NCI-H1048 (cell line): ENCODE results near the gene RNF151.
"Not testable (repeated sequence)": the region's sequence is repeated elsewhere in the genome, so short reads cannot be mapped to it uniquely, and the experiment has no call there.

Source experiments
- DNase-seq: peaks from one replicate; lab custom pipeline; 2025; lab: John Stamatoyannopoulos, UW

The RNF151 gene

GRCh38 chr16:1960665-1961630 is 5.7 kb upstream of the RNF151 start:
- DNase-seq, result no peak

GRCh38 chr16:1961651-1962067 is 5.0 kb upstream of the RNF151 start:
- no peak for DNase-seq

GRCh38 chr16:1962161-1963153 is 4.2 kb upstream of the RNF151 start:
- not testable (repeated sequence) for DNase-seq

GRCh38 chr16:1963806-1964505 is 2.7 kb upstream of the RNF151 start:
- no peak for DNase-seq

- DNase-seq, result peak; percentile 72
These were observed 1.9 kb upstream of the RNF151 start, which contains the start of gene RPS2 for GRCh38 chr16:1964506-1965395. TSS of gene RPS2 (minus strand) at chr16:1964826. CDS start at chr16:1964625, 201 bp downstream.

- DNase-seq, result no peak
These were observed 1.2 kb upstream of the RNF151 start for GRCh38 chr16:1965396-1966001.

GRCh38 chr16:1968146-1968953 is 1.7 kb downstream of the RNF151 start:
- no peak for DNase-seq

- peak; percentile 33 for DNase-seq
These were observed 5.3 kb downstream of the RNF151 start, which contains the start of gene TBL3 for GRCh38 chr16:1971796-1972489. TSS of gene TBL3 (plus strand) at chr16:1972053. CDS start at chr16:1972165, 112 bp downstream.

GRCh38 chr16:1972490-1972877 is 5.8 kb downstream of the RNF151 start:
- no peak for DNase-seq

- no peak for DNase-seq
These were observed 7.0 kb downstream of the RNF151 start for GRCh38 chr16:1973461-1974156.

- DNase-seq, result no peak
These were observed 7.8 kb downstream of the RNF151 start for GRCh38 chr16:1974157-1975070.

GRCh38 chr16:1975432-1976215 is 9.0 kb downstream of the RNF151 start:
- DNase-seq, result no peak

- no peak for DNase-seq
These were observed 9.5 kb downstream of the RNF151 start for GRCh38 chr16:1976216-1976520.

GRCh38 chr16:1976951-1977874 is 10.6 kb downstream of the RNF151 start:
- DNase-seq, result no peak

- DNase-seq, result no peak
These were observed 11.2 kb downstream of the RNF151 start for GRCh38 chr16:1977875-1978268.
